ENCODE data around the gene FAM90A26.
"Not testable (repeated sequence)": the region's sequence is repeated elsewhere in the genome, so short reads cannot be mapped to it uniquely, and the experiment has no call there.

FAM90A26 gene

GRCh38 chr4:9151809-9152179 is 18.4 kb upstream of the FAM90A26 start:
- H3K4me2 ChIP-seq (ENCODE audit: low read depth, low read length, poor library complexity, severe bottlenecking), result not testable (repeated sequence)

GRCh38 chr4:9152180-9153007 is 17.8 kb upstream of the FAM90A26 start:
- not testable (repeated sequence) for H3K9me3 ChIP-seq (ENCODE audit: insufficient read depth, low read length); H3K4me3 ChIP-seq (ENCODE audit: insufficient read depth, low read length, poor library complexity, severe bottlenecking); H3F3A ChIP-seq (ENCODE audit: insufficient read depth); H2AFZ ChIP-seq (ENCODE audit: low read depth, low read length, severe bottlenecking); H3K9me2 ChIP-seq (replicated peaks; ENCODE audit: insufficient read depth, low read length); H3K36me3 ChIP-seq (ENCODE audit: low read length); H3K27ac ChIP-seq (ENCODE audit: low read depth, low read length); H4K20me1 ChIP-seq (ENCODE audit: low read depth, low read length); H3K79me2 ChIP-seq (ENCODE audit: insufficient read depth, low read length); H3K9ac ChIP-seq (ENCODE audit: low read length); H3K27me3 ChIP-seq (ENCODE audit: low read length); H3K4me2 ChIP-seq (ENCODE audit: low read depth, low read length, poor library complexity, severe bottlenecking)

More at GRCh38 chr4:9151809-9152179, 18.4 kb upstream of the FAM90A26 start:
- not testable (repeated sequence) for H3K9me3 ChIP-seq (ENCODE audit: insufficient read depth, low read length); H3K27me3 ChIP-seq (ENCODE audit: low read length); H2AFZ ChIP-seq (ENCODE audit: low read depth, low read length, severe bottlenecking); H3K9ac ChIP-seq (ENCODE audit: low read length); H3K4me3 ChIP-seq (ENCODE audit: insufficient read depth, low read length, poor library complexity, severe bottlenecking); H3F3A ChIP-seq (ENCODE audit: insufficient read depth); H3K9me2 ChIP-seq (replicated peaks; ENCODE audit: insufficient read depth, low read length); H3K27ac ChIP-seq (ENCODE audit: low read depth, low read length); H3K36me3 ChIP-seq (ENCODE audit: low read length); H3K79me2 ChIP-seq (ENCODE audit: insufficient read depth, low read length); H4K20me1 ChIP-seq (ENCODE audit: low read depth, low read length)

GRCh38 chr4:9153008-9153570 is 17.1 kb upstream of the FAM90A26 start:
- not testable (repeated sequence) for H3K9ac ChIP-seq (ENCODE audit: low read length); H4K20me1 ChIP-seq (ENCODE audit: low read depth, low read length); H3K27me3 ChIP-seq (ENCODE audit: low read length); H3K9me2 ChIP-seq (replicated peaks; ENCODE audit: insufficient read depth, low read length); H3K4me2 ChIP-seq (ENCODE audit: low read depth, low read length, poor library complexity, severe bottlenecking); H3K9me3 ChIP-seq (ENCODE audit: insufficient read depth, low read length); H3K36me3 ChIP-seq (ENCODE audit: low read length); H3K4me3 ChIP-seq (ENCODE audit: insufficient read depth, low read length, poor library complexity, severe bottlenecking); H3F3A ChIP-seq (ENCODE audit: insufficient read depth); H3K79me2 ChIP-seq (ENCODE audit: insufficient read depth, low read length); H3K27ac ChIP-seq (ENCODE audit: low read depth, low read length); H2AFZ ChIP-seq (ENCODE audit: low read depth, low read length, severe bottlenecking)

- H3K79me2 ChIP-seq (ENCODE audit: insufficient read depth, low read length); H4K20me1 ChIP-seq (ENCODE audit: low read depth, low read length); H3K9ac ChIP-seq (ENCODE audit: low read length); H3K36me3 ChIP-seq (ENCODE audit: low read length); H3K4me2 ChIP-seq (ENCODE audit: low read depth, low read length, poor library complexity, severe bottlenecking); H3K9me3 ChIP-seq (ENCODE audit: insufficient read depth, low read length); H2AFZ ChIP-seq (ENCODE audit: low read depth, low read length, severe bottlenecking); H3K27me3 ChIP-seq (ENCODE audit: low read length); H3K9me2 ChIP-seq (replicated peaks; ENCODE audit: insufficient read depth, low read length); H3K27ac ChIP-seq (ENCODE audit: low read depth, low read length); H3K4me3 ChIP-seq (ENCODE audit: insufficient read depth, low read length, poor library complexity, severe bottlenecking); H3F3A ChIP-seq (ENCODE audit: insufficient read depth): not testable (repeated sequence)
These were observed 16.5 kb upstream of the FAM90A26 start for GRCh38 chr4:9153571-9154157.

- not testable (repeated sequence) for H3K9ac ChIP-seq (ENCODE audit: low read length); H3K9me2 ChIP-seq (replicated peaks; ENCODE audit: insufficient read depth, low read length); H3F3A ChIP-seq (ENCODE audit: insufficient read depth); H3K27me3 ChIP-seq (ENCODE audit: low read length); H4K20me1 ChIP-seq (ENCODE audit: low read depth, low read length); H3K4me3 ChIP-seq (ENCODE audit: insufficient read depth, low read length, poor library complexity, severe bottlenecking); H3K79me2 ChIP-seq (ENCODE audit: insufficient read depth, low read length); H3K36me3 ChIP-seq (ENCODE audit: low read length); H3K4me2 ChIP-seq (ENCODE audit: low read depth, low read length, poor library complexity, severe bottlenecking); H3K27ac ChIP-seq (ENCODE audit: low read depth, low read length); H2AFZ ChIP-seq (ENCODE audit: low read depth, low read length, severe bottlenecking); H3K9me3 ChIP-seq (ENCODE audit: insufficient read depth, low read length)
These were observed 14.9 kb upstream of the FAM90A26 start for GRCh38 chr4:9155101-9155886.
